ENCODE results near the gene IQCE. TPM values are rescaled to one million over a fixed set of nuclear protein-coding genes. Genes with fewer than 3 reads are reported as not detected.
"Not testable (repeated sequence)": the region's sequence is repeated elsewhere in the genome, so short reads cannot be mapped to it uniquely, and the experiment has no call there.

The IQCE gene
- total and polyA plus RNA-seq, 2 donors (not counting 1 experiment from before 2014, with no cell fraction given): 3.5 to 9.5 TPM

DNA sequence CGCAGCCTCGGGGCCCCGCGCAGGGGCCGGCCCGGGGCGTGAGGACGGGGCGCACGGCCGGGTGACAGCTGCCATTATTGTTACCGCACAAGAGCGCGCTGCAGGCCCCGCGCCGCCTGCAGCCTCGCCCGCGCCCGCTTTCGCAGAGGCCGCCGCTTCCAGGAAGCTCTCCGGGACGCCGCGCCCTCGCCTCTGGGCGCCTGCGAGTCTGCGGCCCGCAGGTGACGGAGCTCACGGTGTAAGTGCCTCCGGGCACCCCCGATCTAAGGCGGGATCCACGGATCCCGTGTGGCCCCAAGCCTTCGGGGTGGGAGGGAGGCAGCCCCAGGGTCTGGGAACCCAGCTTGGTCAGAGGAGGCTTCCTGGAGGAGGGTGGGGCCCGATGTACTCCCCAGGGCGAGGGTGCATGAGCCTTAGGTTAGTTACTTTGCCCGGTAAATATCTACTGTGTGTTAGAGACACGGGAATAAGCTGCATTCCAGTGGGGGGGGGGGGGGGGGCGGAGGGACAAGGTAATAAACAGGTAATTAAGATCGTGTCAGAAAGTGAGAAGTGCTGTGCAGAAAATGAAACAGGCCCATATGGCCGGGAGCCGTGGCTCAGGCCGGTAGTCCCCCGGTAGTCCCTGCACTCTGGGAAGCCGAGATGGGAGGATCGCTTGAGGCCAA is 638 bp downstream of the IQCE start:
- ChIA-PET POLR2A (interaction anchor here (0.7 to 1.4 kb wide), 6 partner anchors 16 to 1636 kb away, joined by 4 to 11 read pairs (median 8); partner anchors contain the start of gene TTYH3), CTCF (interaction anchor here (1.1 to 1.7 kb wide), 3 partner anchors 9 to 90 kb away, joined by 3 to 6 read pairs (median 4); no protein-coding TSS in a partner anchor)
- Histone ChIP-seq H2AFZ (ENCODE audit: insufficient read depth, low read depth, low read length, poor library complexity, severe bottlenecking) (peak overlapping the region; percentile 83), H3K9me3 (ENCODE audit: control extremely low read depth in 1 of 3, control insufficient read depth in 2 of 3, insufficient read depth in 1 of 3, low read length in 2 of 3) (no peaks in the 10 kb centered on the region), H4K20me1 (ENCODE audit: control insufficient read depth, insufficient read depth, low read length, poor library complexity, severe bottlenecking) (peaks cover 5% of the 10 kb centered on the region), H3K36me3 (replicated peaks in 1 of 2; ENCODE audit: control extremely low read depth in 1 of 2, control insufficient read depth in 1 of 2, extremely low read depth in 1 of 2, insufficient read depth in 2 of 2, low read length in 1 of 2) (no peaks in the 10 kb centered on the region), H3K27me3 (replicated peaks in 1 of 4; ENCODE audit: control extremely low read depth in 1 of 4, control insufficient read depth in 3 of 4, insufficient read depth in 4 of 4, low read length in 3 of 4) (no peaks in the 10 kb centered on the region), H3K9ac (ENCODE audit: low read length) (peak overlapping the region; percentile 87), H3K4me3 (ENCODE audit: control extremely low read depth in 1 of 5, extremely low read depth in 1 of 5, insufficient read depth in 1 of 5, low read depth in 2 of 5, low read length in 4 of 5) (peak overlapping the region; percentile 4 to 89 (median 63)), H3K27ac (ENCODE audit: low read length in 2 of 2) (peak overlapping the region in 1 of 2 donors; percentile 49), H3K79me2 (ENCODE audit: control insufficient read depth, insufficient read depth, low read length) (peaks cover 13% of the 10 kb centered on the region), H3K4me1 (ENCODE audit: control insufficient read depth in 2 of 2, insufficient read depth in 2 of 2, low read length in 2 of 2) (peaks cover 17 to 27% of the 10 kb centered on the region in 2 donors), H3K4me2 (replicated peaks; ENCODE audit: low read depth, low read length, poor library complexity, severe bottlenecking) (peak overlapping the region; percentile 99)
- 8% methylated on average over 48 of the region's 53 CpGs for WGBS (ENCODE audit: insufficient coverage)
- DNase-seq (no peak), ATAC-seq (ENCODE audit: low read depth) (no peak)
- Mint-ChIP-seq H3K4me1 (peaks cover 27% of the 10 kb centered on the region), H3K27me3 (no peaks in the 10 kb centered on the region), H3K4me3 (peak overlapping the region; percentile 79), H3K27ac (peak overlapping the region; percentile 32), H3K9me3 (ENCODE audit: insufficient read depth) (no peaks in the 10 kb centered on the region)
- intact Hi-C loops (cut with micrococcal nuclease): loop anchor here (1.0 to 5.0 kb wide), 3 partner anchors 29 to 157 kb away; partner anchors contain the start of genes CHST12 and GRIFIN
- no peak for TF ChIP-seq EZH2 (IDR thresholded peaks at IDR 0.05; ENCODE audit: borderline replicate concordance, insufficient read depth, low read depth, low read length, poor library complexity, severe bottlenecking)
- TF ChIP-seq, protein P1, sequence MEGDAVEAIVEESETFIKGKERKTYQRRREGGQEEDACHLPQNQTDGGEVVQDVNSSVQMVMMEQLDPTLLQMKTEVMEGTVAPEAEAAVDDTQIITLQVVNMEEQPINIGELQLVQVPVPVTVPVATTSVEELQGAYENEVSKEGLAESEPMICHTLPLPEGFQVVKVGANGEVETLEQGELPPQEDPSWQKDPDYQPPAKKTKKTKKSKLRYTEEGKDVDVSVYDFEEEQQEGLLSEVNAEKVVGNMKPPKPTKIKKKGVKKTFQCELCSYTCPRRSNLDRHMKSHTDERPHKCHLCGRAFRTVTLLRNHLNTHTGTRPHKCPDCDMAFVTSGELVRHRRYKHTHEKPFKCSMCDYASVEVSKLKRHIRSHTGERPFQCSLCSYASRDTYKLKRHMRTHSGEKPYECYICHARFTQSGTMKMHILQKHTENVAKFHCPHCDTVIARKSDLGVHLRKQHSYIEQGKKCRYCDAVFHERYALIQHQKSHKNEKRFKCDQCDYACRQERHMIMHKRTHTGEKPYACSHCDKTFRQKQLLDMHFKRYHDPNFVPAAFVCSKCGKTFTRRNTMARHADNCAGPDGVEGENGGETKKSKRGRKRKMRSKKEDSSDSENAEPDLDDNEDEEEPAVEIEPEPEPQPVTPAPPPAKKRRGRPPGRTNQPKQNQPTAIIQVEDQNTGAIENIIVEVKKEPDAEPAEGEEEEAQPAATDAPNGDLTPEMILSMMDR (IDR thresholded peaks at IDR 0.05): no peak

DNA sequence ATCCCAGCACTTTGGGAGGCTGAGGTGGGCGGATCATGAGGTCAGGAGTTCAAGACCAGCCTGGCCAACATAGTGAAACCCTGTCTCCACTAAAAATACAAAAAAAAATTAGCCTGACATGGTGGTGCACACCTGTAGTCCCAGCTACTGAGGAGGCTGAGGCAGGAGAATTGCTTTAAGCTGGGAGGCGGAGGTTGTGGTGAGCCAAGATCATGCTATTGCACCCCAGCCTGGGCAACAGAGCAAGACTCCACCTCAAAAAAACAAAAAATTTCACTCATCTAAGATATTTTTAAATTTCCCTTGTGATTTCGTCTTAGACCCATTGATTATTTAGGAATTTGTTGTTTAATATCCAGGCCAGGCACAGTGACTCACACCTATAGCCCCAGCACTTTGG is 5.2 kb downstream of the IQCE start:
- POLR2A ChIA-PET; H3K4me3 Mint-ChIP-seq; H3K36me3 ChIP-seq (replicated peaks in 1 of 2; ENCODE audit: control extremely low read depth in 1 of 2, control insufficient read depth in 1 of 2, extremely low read depth in 1 of 2, insufficient read depth in 2 of 2, low read length in 1 of 2); H3K27me3 Mint-ChIP-seq; H3K79me2 ChIP-seq (ENCODE audit: control insufficient read depth, insufficient read depth, low read length); intact Hi-C loops (cut with micrococcal nuclease); H3K9ac ChIP-seq (ENCODE audit: low read length); ATAC-seq (ENCODE audit: low read depth); H3K27ac ChIP-seq (ENCODE audit: low read length in 2 of 2); H4K20me1 ChIP-seq (ENCODE audit: control insufficient read depth, insufficient read depth, low read length, poor library complexity, severe bottlenecking); H3K4me2 ChIP-seq (replicated peaks; ENCODE audit: low read depth, low read length, poor library complexity, severe bottlenecking); H3K27ac Mint-ChIP-seq; H2AFZ ChIP-seq (ENCODE audit: insufficient read depth, low read depth, low read length, poor library complexity, severe bottlenecking); H3K9me3 ChIP-seq (ENCODE audit: control extremely low read depth in 1 of 3, control insufficient read depth in 2 of 3, insufficient read depth in 1 of 3, low read length in 2 of 3); H3K9me3 Mint-ChIP-seq (ENCODE audit: insufficient read depth); H3K27me3 ChIP-seq (replicated peaks in 1 of 4; ENCODE audit: control extremely low read depth in 1 of 4, control insufficient read depth in 3 of 4, insufficient read depth in 4 of 4, low read length in 3 of 4); DNase-seq; H3K4me3 ChIP-seq (ENCODE audit: control extremely low read depth in 1 of 5, extremely low read depth in 1 of 5, insufficient read depth in 1 of 5, low read depth in 2 of 5, low read length in 4 of 5): not testable (repeated sequence)
- peaks cover 29% of the 10 kb centered on the region for H3K4me1 Mint-ChIP-seq
- H3K4me1 ChIP-seq (ENCODE audit: control insufficient read depth in 2 of 2, insufficient read depth in 2 of 2, low read length in 2 of 2): peaks cover 20 to 24% of the 10 kb centered on the region in 2 donors
- no CpG with 5 or more reads among the region's 3 CpGs for whole genome bisulfite sequencing (ENCODE audit: insufficient coverage)
- CTCF ChIA-PET: interaction anchor here (0.7 kb wide), 1 partner anchor 83 kb away, joined by 3 read pairs; no protein-coding TSS in a partner anchor
